Measurements from ENCODE around the gene NAALADL1. TPM values are rescaled to one million over a fixed set of nuclear protein-coding genes. Genes with fewer than 3 reads are reported as not detected.

Gene NAALADL1
- total RNA-seq, 1 experiment from 2014 or later = not detected

DNA sequence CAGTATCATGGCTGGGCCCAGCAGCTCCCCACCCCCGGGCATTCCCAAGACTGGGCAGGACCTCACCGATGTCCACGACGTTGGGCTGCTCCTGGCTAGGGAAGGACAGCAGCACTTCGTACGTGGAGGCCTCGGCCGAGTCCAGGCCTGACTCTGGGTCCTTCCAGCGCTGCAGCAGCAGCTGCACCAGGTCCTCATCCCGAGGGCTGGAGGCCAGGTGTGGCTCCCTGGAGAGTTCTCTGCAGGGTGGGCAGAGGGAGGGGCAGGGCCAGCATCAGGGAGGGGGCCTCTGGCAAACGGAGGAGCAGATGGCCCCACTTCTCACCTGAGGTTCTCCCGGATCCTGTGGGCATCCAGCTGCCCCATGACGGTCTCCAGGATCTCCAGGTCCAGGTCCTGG is 341 bp downstream of the NAALADL1 start:
- Histone ChIP-seq H3K9me3 (ENCODE audit: control insufficient read depth in 1 of 2, insufficient read depth in 1 of 2, low read depth in 1 of 2, low read length in 2 of 2) (no peaks in the 10 kb centered on the region), H3K4me3 (replicated peaks in 1 of 2; ENCODE audit: low read depth in 1 of 2, low read length in 2 of 2) (no peak overlapping the region), H4K20me1 (ENCODE audit: insufficient read depth) (no peaks in the 10 kb centered on the region), H3K36me3 (ENCODE audit: control insufficient read depth in 1 of 2, insufficient read depth in 2 of 2, low read length in 2 of 2) (no peaks in the 10 kb centered on the region), H3K27me3 (ENCODE audit: insufficient read depth, low read length) (no peaks in the 10 kb centered on the region), H3K27ac (ENCODE audit: low read depth, low read length) (no peak overlapping the region), H3K4me1 (ENCODE audit: control insufficient read depth in 1 of 2, insufficient read depth in 2 of 2, low read length in 2 of 2) (no peaks in the 10 kb centered on the region), H2AFZ (ENCODE audit: low read depth, low read length, poor library complexity, severe bottlenecking) (no peak overlapping the region), H3K4me2 (ENCODE audit: low read length) (no peak overlapping the region), H3K9ac (ENCODE audit: low read length) (no peak overlapping the region), H3K9me2 (ENCODE audit: insufficient read depth) (no peaks in the 10 kb centered on the region), H3K79me2 (ENCODE audit: insufficient read depth, low read length) (no peaks in the 10 kb centered on the region)
- intact Hi-C loops (cut with micrococcal nuclease) = no loop called here
- BruUV-seq (replicated peaks) = no TSS peak
- TF ChIP-seq CEBPB (IDR thresholded peaks at IDR 0.05; ENCODE audit: low read depth) (no peak), JUND (IDR thresholded peaks at IDR 0.05) (no peak), SIN3A (IDR thresholded peaks at IDR 0.05; ENCODE audit: low read depth) (no peak), CBX3 (IDR thresholded peaks at IDR 0.05; ENCODE audit: low read depth) (no peak), FOSL1 (IDR thresholded peaks at IDR 0.05; ENCODE audit: low read depth) (no peak)
- TF ChIP-seq, protein P1, sequence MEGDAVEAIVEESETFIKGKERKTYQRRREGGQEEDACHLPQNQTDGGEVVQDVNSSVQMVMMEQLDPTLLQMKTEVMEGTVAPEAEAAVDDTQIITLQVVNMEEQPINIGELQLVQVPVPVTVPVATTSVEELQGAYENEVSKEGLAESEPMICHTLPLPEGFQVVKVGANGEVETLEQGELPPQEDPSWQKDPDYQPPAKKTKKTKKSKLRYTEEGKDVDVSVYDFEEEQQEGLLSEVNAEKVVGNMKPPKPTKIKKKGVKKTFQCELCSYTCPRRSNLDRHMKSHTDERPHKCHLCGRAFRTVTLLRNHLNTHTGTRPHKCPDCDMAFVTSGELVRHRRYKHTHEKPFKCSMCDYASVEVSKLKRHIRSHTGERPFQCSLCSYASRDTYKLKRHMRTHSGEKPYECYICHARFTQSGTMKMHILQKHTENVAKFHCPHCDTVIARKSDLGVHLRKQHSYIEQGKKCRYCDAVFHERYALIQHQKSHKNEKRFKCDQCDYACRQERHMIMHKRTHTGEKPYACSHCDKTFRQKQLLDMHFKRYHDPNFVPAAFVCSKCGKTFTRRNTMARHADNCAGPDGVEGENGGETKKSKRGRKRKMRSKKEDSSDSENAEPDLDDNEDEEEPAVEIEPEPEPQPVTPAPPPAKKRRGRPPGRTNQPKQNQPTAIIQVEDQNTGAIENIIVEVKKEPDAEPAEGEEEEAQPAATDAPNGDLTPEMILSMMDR (IDR thresholded peaks at IDR 0.05 in 2 of 3, conservative IDR thresholded peaks at IDR 0.05 in 1 of 3; ENCODE audit: borderline replicate concordance in 1 of 3, insufficient read depth in 1 of 3, low read depth in 2 of 3, low read length in 2 of 3) = no peak
- no peak for ATAC-seq
- ChIA-PET RAD21 (ENCODE audit: low non-redundant PET in 1 of 2, low total read pairs in 2 of 2, uncharacterized antibody in 2 of 2, unreplicated experiment in 2 of 2) (no interaction called here), CTCF (no interaction called here), POLR2A (no interaction called here)
- DNase-seq (ENCODE audit: low read depth, low spot score) = no peak

DNA sequence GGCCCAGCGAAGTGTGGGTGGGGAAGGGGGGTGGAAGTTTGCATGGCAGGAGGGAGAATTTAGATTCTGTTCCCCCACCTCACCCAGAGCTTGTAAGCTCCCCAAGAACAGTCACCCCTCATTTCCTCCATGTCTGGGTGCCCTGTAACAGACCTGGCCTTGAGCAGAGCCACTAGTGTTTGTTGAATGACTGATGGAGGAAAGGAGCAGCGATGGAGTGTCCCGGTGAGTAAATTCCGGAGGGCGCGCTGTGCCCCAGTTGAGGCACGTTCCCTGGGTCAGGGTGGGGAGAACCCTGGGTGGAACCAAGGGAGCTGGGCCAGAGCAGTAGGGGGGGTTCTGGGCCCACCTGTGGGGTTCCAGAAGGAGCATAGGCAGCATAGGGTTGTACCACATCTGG is 827 bp downstream of the NAALADL1 start:
- DNase-seq (ENCODE audit: low read depth, low spot score) (no peak), ATAC-seq (no peak)
- Histone ChIP-seq H3K9me3 (ENCODE audit: control insufficient read depth in 1 of 2, insufficient read depth in 1 of 2, low read depth in 1 of 2, low read length in 2 of 2) (no peaks in the 10 kb centered on the region), H3K79me2 (ENCODE audit: insufficient read depth, low read length) (no peaks in the 10 kb centered on the region), H3K27me3 (ENCODE audit: insufficient read depth, low read length) (no peaks in the 10 kb centered on the region), H3K4me2 (ENCODE audit: low read length) (no peak overlapping the region), H3K4me3 (replicated peaks in 1 of 2; ENCODE audit: low read depth in 1 of 2, low read length in 2 of 2) (no peak overlapping the region), H3K9me2 (ENCODE audit: insufficient read depth) (no peaks in the 10 kb centered on the region), H3K27ac (ENCODE audit: low read depth, low read length) (no peak overlapping the region), H3K9ac (ENCODE audit: low read length) (no peak overlapping the region), H3K4me1 (ENCODE audit: control insufficient read depth in 1 of 2, insufficient read depth in 2 of 2, low read length in 2 of 2) (no peaks in the 10 kb centered on the region), H3K36me3 (ENCODE audit: control insufficient read depth in 1 of 2, insufficient read depth in 2 of 2, low read length in 2 of 2) (no peaks in the 10 kb centered on the region), H4K20me1 (ENCODE audit: insufficient read depth) (no peaks in the 10 kb centered on the region), H2AFZ (ENCODE audit: low read depth, low read length, poor library complexity, severe bottlenecking) (no peak overlapping the region)
- RAD21 ChIA-PET (ENCODE audit: low non-redundant PET in 1 of 2, low total read pairs in 2 of 2, uncharacterized antibody in 2 of 2, unreplicated experiment in 2 of 2) = no interaction called here
- POLR2A ChIA-PET = no interaction called here
- CTCF ChIA-PET = no interaction called here
- TF ChIP-seq ELF1 (IDR thresholded peaks at IDR 0.05; ENCODE audit: borderline replicate concordance, low read depth) (no peak), TCF7L2 (IDR thresholded peaks at IDR 0.05; ENCODE audit: borderline replicate concordance, extremely low read depth, insufficient read depth, insufficient read length) (no peak), POLR2AphosphoS5 (IDR thresholded peaks at IDR 0.05; ENCODE audit: low read depth, low read length) (no peak), JUND (IDR thresholded peaks at IDR 0.05) (no peak), ZNF274 (IDR thresholded peaks at IDR 0.05; ENCODE audit: low read depth, low read length) (no peak)
- intact Hi-C loops (cut with micrococcal nuclease) = no loop called here
- no TSS peak for BruUV-seq (replicated peaks)
